Ishikawa (cell line): Measurements from ENCODE around the gene TMEM132A.

Experiments
- CEBPB ChIP-seq: IDR thresholded peaks from 2 replicates; pipeline ENCODE4 v1.6.1; 2012
- CREB1 ChIP-seq: IDR thresholded peaks from 2 replicates; pipeline ENCODE4 v1.6.1; 2012; ENCODE audit warnings: low read depth
- EGR1 ChIP-seq: IDR thresholded peaks from 2 replicates; pipeline ENCODE4 v1.6.1; 2012
- EP300 ChIP-seq: IDR thresholded peaks from 2 replicates; pipeline ENCODE4 v1.6.1; 2012; ENCODE audit warnings: borderline replicate concordance
- FOXM1 ChIP-seq: IDR thresholded peaks from 2 replicates; pipeline ENCODE4 v1.6.1; 2012; ENCODE audit warnings: low read depth, borderline replicate concordance
- MAX ChIP-seq: IDR thresholded peaks from 2 replicates; pipeline ENCODE4 v1.6.1; 2012
- NFIC ChIP-seq: IDR thresholded peaks from 2 replicates; pipeline ENCODE4 v1.6.1; 2012
- RAD21 ChIP-seq: IDR thresholded peaks from 2 replicates; pipeline ENCODE4 v1.6.1; 2012; ENCODE audit warnings: low read depth
- REST ChIP-seq: IDR thresholded peaks from 2 replicates; pipeline ENCODE4 v1.6.1; 2012; ENCODE audit warnings: low read depth, mild to moderate bottlenecking
- TAF1 ChIP-seq: IDR thresholded peaks from 2 replicates; pipeline ENCODE4 v1.6.1; 2012; ENCODE audit warnings: low read depth, mild to moderate bottlenecking
- TEAD4 ChIP-seq: IDR thresholded peaks from 2 replicates; pipeline ENCODE4 v1.6.1; 2012
- ZBTB7A ChIP-seq: IDR thresholded peaks from 2 replicates; pipeline ENCODE4 v1.6.1; 2012; ENCODE audit warnings: low read depth

- no peak for TF ChIP-seq TEAD4
- TF ChIP-seq EP300 = no peak
- no peak for TF ChIP-seq MAX
- no peak for TF ChIP-seq REST
- no peak for TF ChIP-seq EGR1
- TF ChIP-seq NFIC = no peak
- no peak for TF ChIP-seq CEBPB
- TF ChIP-seq FOXM1 = no peak
- TF ChIP-seq RAD21 = no peak
- no peak for TF ChIP-seq CREB1
- TF ChIP-seq TAF1 = no peak
- no peak for TF ChIP-seq ZBTB7A
Measured at GRCh38 chr11:60908803-60909202, 15.5 kb upstream of the TMEM132A start.
